H1 (cell line): ENCODE results near the gene MCM9. TPM values are rescaled to one million over a fixed set of nuclear protein-coding genes. Genes with fewer than 3 reads are reported as not detected.

Experiments
- CTCF ChIA-PET: fragments of 300-600 bp; sonication (Branson Sonifier 250); formaldehyde crosslinking; loops from one replicate; lab custom pipeline; 2021; ENCODE audit not compliant: partially characterized antibody; lab: Charles Lee
- POLR2A ChIA-PET: fragments of 300-600 bp; sonication (Branson Sonifier 250); formaldehyde crosslinking; loops from one replicate; lab custom pipeline; 2021; ENCODE audit warnings: inconsistent platforms; ENCODE audit not compliant: partially characterized antibody; lab: Charles Lee
- DNase-seq, 2 experiments: peaks; one replicate each; pipeline versions ENCODE4 v3.0.0 to v3.0.0-alpha.2; 2010 to 2022; ENCODE audit warnings: low spot score in 2 of 2, low read depth in 1 of 2, mixed read lengths in 1 of 2
- FAIRE-seq: peaks from 2 replicates; lab custom pipeline; 2011; peaks lifted over from hg19 to GRCh38; lab: Jason Lieb, UNC
- H2AFZ ChIP-seq: 2 replicates; pipeline ENCODE4 v1.8.1; 2012; ENCODE audit warnings: low read length, inconsistent platforms
- H2AK5ac ChIP-seq: 2 replicates; pipeline ENCODE4 v1.6.1; 2013; ENCODE audit warnings: low read depth, low read length
- H2BK120ac ChIP-seq: replicated peaks from 2 replicates; pipeline ENCODE3; 2013; ENCODE audit warnings: low read depth, low read length, inconsistent platforms
- H2BK12ac ChIP-seq: 2 replicates; pipeline ENCODE4 v1.6.1; 2013; ENCODE audit warnings: low read depth, low read length
- H2BK15ac ChIP-seq: 2 replicates; pipeline ENCODE4 v1.6.1; 2013; ENCODE audit warnings: low read length
- H2BK20ac ChIP-seq: 2 replicates; pipeline ENCODE4 v1.6.1; 2013; ENCODE audit warnings: low read length
- H2BK5ac ChIP-seq: 2 replicates; pipeline ENCODE4 v1.6.1; 2013; ENCODE audit warnings: low read depth, low read length
- H3K14ac ChIP-seq: 2 replicates; pipeline ENCODE4 v1.6.1; 2013; ENCODE audit warnings: inconsistent platforms; ENCODE audit not compliant: insufficient read length
- H3K18ac ChIP-seq: 2 replicates; pipeline ENCODE4 v1.6.1; 2013; ENCODE audit warnings: low read length; ENCODE audit errors: extremely low read depth
- H3K23ac ChIP-seq: 2 replicates; pipeline ENCODE4 v1.6.1; 2013; ENCODE audit warnings: inconsistent platforms; ENCODE audit not compliant: insufficient read length
- H3K23me2 ChIP-seq: 2 replicates; pipeline ENCODE4 v1.6.1; 2013; ENCODE audit warnings: low read depth, low read length
- H3K27ac ChIP-seq: 2 replicates; pipeline ENCODE4 v1.6.1; 2011; ENCODE audit warnings: low read depth, low read length, inconsistent platforms
- H3K27me3 ChIP-seq, 4 experiments: replicated peaks in 1 of 4; 1 replicate in 1 of 4; 2 replicates in 3 of 4; pipeline versions ENCODE4 v1.6.1 to v1.8.1; 2011 to 2013; ENCODE audit warnings: low read length in 3 of 4, mild to moderate bottlenecking in 3 of 4, inconsistent platforms in 2 of 4, mixed read lengths in 2 of 4, moderate library complexity in 1 of 4; ENCODE audit not compliant: control insufficient read depth in 3 of 4, insufficient read depth in 3 of 4; ENCODE audit errors: extremely low read depth in 1 of 4
- H3K36me3 ChIP-seq, 4 experiments: 2 replicates each; pipeline versions ENCODE4 v1.6.1 to v1.8.1; 2011 to 2013; ENCODE audit warnings: mild to moderate bottlenecking in 4 of 4, low read length in 3 of 4, moderate library complexity in 2 of 4, control low read depth in 1 of 4, inconsistent platforms in 1 of 4; ENCODE audit not compliant: insufficient read depth in 4 of 4, control insufficient read depth in 2 of 4
- H3K4ac ChIP-seq: replicated peaks from 2 replicates; pipeline ENCODE3; 2013; ENCODE audit warnings: low read length, low read depth, mixed read lengths, inconsistent platforms; ENCODE audit not compliant: insufficient read length
- H3K4me1 ChIP-seq, 4 experiments: replicated peaks in 1 of 4; 1 replicate in 1 of 4; 2 replicates in 3 of 4; pipeline versions ENCODE4 v1.6.1 to v1.8.1; 2011 to 2013; ENCODE audit warnings: low read length in 3 of 4, inconsistent platforms in 2 of 4, mixed read lengths in 1 of 4; ENCODE audit not compliant: insufficient read depth in 4 of 4, control insufficient read depth in 3 of 4
- H3K4me2 ChIP-seq, 2 experiments: 2 replicates each; pipeline versions ENCODE4 v1.6.1 to v1.8.1; 2011 to 2013; ENCODE audit warnings: low read depth in 2 of 2, low read length in 2 of 2, control low read depth in 1 of 2, inconsistent platforms in 1 of 2, mild to moderate bottlenecking in 1 of 2; ENCODE audit not compliant: insufficient read depth in 1 of 2
- H3K4me3 ChIP-seq, 4 experiments: fragments of 200-600, 300-600 bp in 1 of 4; sonication (generic), shearing (Covaris generic), sonication (Bioruptor Twin) in 1 of 4; 2 replicates each; pipeline versions ENCODE4 v1.5.1 to v1.8.1; 2011 to 2016; ENCODE audit warnings: low read length in 4 of 4, low read depth in 3 of 4, control low read depth in 2 of 4, inconsistent platforms in 2 of 4, mild to moderate bottlenecking in 2 of 4, mixed read lengths in 1 of 4, moderate library complexity in 1 of 4; ENCODE audit not compliant: insufficient read depth in 2 of 4; ENCODE audit errors: extremely low read depth in 1 of 4
- H3K56ac ChIP-seq: replicated peaks from 2 replicates; pipeline ENCODE3; 2013; ENCODE audit warnings: low read depth, mild to moderate bottlenecking, mixed read lengths, low read length, inconsistent platforms; ENCODE audit not compliant: insufficient read length
- H3K79me1 ChIP-seq: 2 replicates; pipeline ENCODE4 v1.6.1; 2013; ENCODE audit warnings: low read depth, low read length, control low read depth
- H3K79me2 ChIP-seq, 2 experiments: 2 replicates each; pipeline versions ENCODE4 v1.6.1 to v1.8.1; 2012 to 2013; ENCODE audit warnings: low read length in 2 of 2, mild to moderate bottlenecking in 2 of 2, inconsistent platforms in 1 of 2; ENCODE audit not compliant: insufficient read depth in 2 of 2, control insufficient read depth in 1 of 2
- H3K9ac ChIP-seq, 4 experiments: replicated peaks in 1 of 4; 1 replicate in 1 of 4; 2 replicates in 3 of 4; pipeline versions ENCODE4 v1.6.1 to v1.8.1; 2011 to 2013; ENCODE audit warnings: low read depth in 3 of 4, low read length in 3 of 4, control low read depth in 2 of 4, mild to moderate bottlenecking in 2 of 4, moderate library complexity in 2 of 4, inconsistent platforms in 1 of 4; ENCODE audit errors: extremely low read depth in 1 of 4
- H3K9me3 ChIP-seq, 2 experiments: 2 replicates each; pipeline versions ENCODE4 v1.6.1 to v1.8.1; 2012 to 2013; ENCODE audit warnings: mild to moderate bottlenecking in 2 of 2, moderate library complexity in 2 of 2, control low read depth in 1 of 2, inconsistent platforms in 1 of 2, low read depth in 1 of 2, low read length in 1 of 2, mixed read lengths in 1 of 2; ENCODE audit not compliant: insufficient read depth in 2 of 2
- H4K20me1 ChIP-seq, 2 experiments: replicated peaks in 1 of 2; 2 replicates each; pipeline versions ENCODE3 to v1.8.1; 2011 to 2013; ENCODE audit warnings: inconsistent platforms in 2 of 2, low read length in 2 of 2, mild to moderate bottlenecking in 1 of 2; ENCODE audit not compliant: insufficient read depth in 2 of 2, control insufficient read depth in 1 of 2
- H4K5ac ChIP-seq: 2 replicates; pipeline ENCODE4 v1.6.1; 2013; ENCODE audit warnings: low read length, low read depth, mixed read lengths, inconsistent platforms; ENCODE audit not compliant: insufficient read length
- H4K8ac ChIP-seq: 2 replicates; pipeline ENCODE4 v1.8.0; 2013; ENCODE audit warnings: mild to moderate bottlenecking, moderate library complexity, low read length, inconsistent platforms; ENCODE audit not compliant: insufficient read depth; ENCODE audit errors: extremely low read depth
- H4K91ac ChIP-seq: replicated peaks from 2 replicates; pipeline ENCODE3; 2013; ENCODE audit warnings: low read length, mixed read lengths, inconsistent platforms; ENCODE audit not compliant: insufficient read length
- ASH2L ChIP-seq: fragments of 200-600, 300-600 bp; sonication (generic); IDR thresholded peaks from one replicate; pipeline ENCODE4 v1.7.1; 2017; ENCODE audit warnings: low read length
- CBX5 ChIP-seq: fragments of 300-800, 300-1000 bp; sonication (generic); IDR thresholded peaks from 2 replicates; pipeline ENCODE4 v1.7.1; 2016; ENCODE audit warnings: antibody characterized with exemption, low read length, low read depth
- CHD1 ChIP-seq: IDR thresholded peaks from 2 replicates; pipeline ENCODE4 v1.6.1; 2012; ENCODE audit warnings: low read depth, low read length, improper control_type of control experiment
- JUND ChIP-seq: IDR thresholded peaks from 2 replicates; pipeline ENCODE4 v1.6.1; 2011; ENCODE audit warnings: mild to moderate bottlenecking, improper control_type of control experiment, low read length
- KDM4A ChIP-seq: IDR thresholded peaks from one replicate; pipeline ENCODE4 v1.7.1; 2012; ENCODE audit warnings: low read depth, mild to moderate bottlenecking, moderate library complexity, low read length, inconsistent platforms; ENCODE audit not compliant: severe bottlenecking
- POLR2A ChIP-seq, 2 experiments: IDR thresholded peaks; 1 replicate in 1 of 2; 2 replicates in 1 of 2; pipeline ENCODE4 v1.6.1; 2011; ENCODE audit warnings: low read depth in 2 of 2, low read length in 2 of 2, mild to moderate bottlenecking in 2 of 2; ENCODE audit errors: control extremely low read depth in 1 of 2
- RAD21 ChIP-seq, 2 experiments: IDR thresholded peaks in 1 of 2; conservative IDR thresholded peaks in 1 of 2; 2 replicates each; pipeline ENCODE4 v1.6.1; 2011; ENCODE audit warnings: low read depth in 2 of 2, low read length in 2 of 2, improper control_type of control experiment in 1 of 2, inconsistent platforms in 1 of 2, mild to moderate bottlenecking in 1 of 2, moderate library complexity in 1 of 2
- RNF2 ChIP-seq: fragments of 200-900, 300-1000 bp; sonication (generic); IDR thresholded peaks from 2 replicates; pipeline ENCODE4 v1.7.1; 2016; ENCODE audit warnings: borderline replicate concordance, low read depth, mild to moderate bottlenecking, antibody characterized with exemption, low read length; ENCODE audit not compliant: poor library complexity, severe bottlenecking; ENCODE audit errors: missing control alignments
- SP4 ChIP-seq: IDR thresholded peaks from 2 replicates; pipeline ENCODE4 v1.6.1; 2012; ENCODE audit warnings: low read length, inconsistent platforms
- WGBS, 2 experiments: shearing (Covaris generic) in 1 of 2; methylation state at CpG; one replicate each; pipeline versions ENCODE4 v1.1.6 to v1.1.7; 2013 to 2015; ENCODE audit warnings: low lambda C conversion rate in 2 of 2, mixed read lengths in 2 of 2, inconsistent platforms in 1 of 2, low coverage in 1 of 2, missing lambda C conversion rate in 1 of 2; ENCODE audit not compliant: insufficient replicate concordance in 2 of 2, insufficient coverage in 1 of 2, insufficient read length in 1 of 2; ENCODE audit errors: extremely low coverage in 1 of 2, missing lambda C conversion rate in 1 of 2; 5-methylcytosine and 5-hydroxymethylcytosine counted together
- polyA plus RNA-seq, 7 experiments: library from polyadenylated mRNA; depleted of rRNA in 3 of 7; stranded (reverse) in 5 of 7; unstranded in 2 of 7; fragments of >200 nt in 5 of 7; fragments of 200-250 nt in 2 of 7; gene quantifications; 1 replicate in 5 of 7; 2 replicates in 1 of 7; 4 replicates in 1 of 7; pipeline versions ENCODE4 v1.2.1 to v1.2.3, GENCODE V29; 2011 to 2013; ENCODE audit warnings: missing spikeins in 2 of 7, mixed read lengths in 2 of 7
- total RNA-seq: library from RNA; stranded (reverse); fragmentation: NEBNext Ultra II Directional; extraction: Animal tissue kit (Norgen Biotek cat#: 25700); gene quantifications from 2 replicates; pipeline ENCODE4 v1.2.1, GENCODE V29; 2021
- TF ChIP-seq, protein P1 (sequence below): IDR thresholded peaks from 2 replicates; pipeline ENCODE4 v1.6.1; 2012; ENCODE audit warnings: inconsistent platforms
- TF ChIP-seq, protein P2 (sequence below): IDR thresholded peaks from 2 replicates; pipeline ENCODE4 v1.6.1; 2011; ENCODE audit warnings: low read depth, mild to moderate bottlenecking, low read length; ENCODE audit not compliant: insufficient read depth

MCM9 gene
- total and polyA plus RNA-seq, 2 of the 8 experiments (the other 6 are each of a cell fraction or from before 2014, with no cell fraction given): 3.7 to 11.4 TPM

- TF ChIP-seq RNF2 (no peak), JUND (no peak), RAD21 (IDR thresholded peaks at IDR 0.05 in 1 of 2, conservative IDR thresholded peaks at IDR 0.05 in 1 of 2; ENCODE audit: low read depth in 2 of 2, low read length in 2 of 2) (no peak), ASH2L (no peak), POLR2A (IDR thresholded peaks at IDR 0.05; ENCODE audit: control extremely low read depth in 1 of 2, low read depth in 2 of 2, low read length in 2 of 2) (no peak), SP4 (no peak), CHD1 (no peak), KDM4A (no peak), CBX5 (no peak)
- TF ChIP-seq, protein P1, sequence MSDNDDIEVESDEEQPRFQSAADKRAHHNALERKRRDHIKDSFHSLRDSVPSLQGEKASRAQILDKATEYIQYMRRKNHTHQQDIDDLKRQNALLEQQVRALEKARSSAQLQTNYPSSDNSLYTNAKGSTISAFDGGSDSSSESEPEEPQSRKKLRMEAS: no peak
- TF ChIP-seq, protein P2, sequence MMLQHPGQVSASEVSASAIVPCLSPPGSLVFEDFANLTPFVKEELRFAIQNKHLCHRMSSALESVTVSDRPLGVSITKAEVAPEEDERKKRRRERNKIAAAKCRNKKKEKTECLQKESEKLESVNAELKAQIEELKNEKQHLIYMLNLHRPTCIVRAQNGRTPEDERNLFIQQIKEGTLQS: no peak
- Histone ChIP-seq H2BK15ac (no peak overlapping the region), H3K18ac (no peak overlapping the region), H2BK12ac (no peak overlapping the region), H2BK20ac (no peak overlapping the region), H3K79me1 (no peaks in the 10 kb centered on the region), H3K9me3 (no peaks in the 10 kb centered on the region), H3K14ac (no peak overlapping the region), H3K36me3 (no peaks in the 10 kb centered on the region), H4K8ac (no peak overlapping the region), H4K5ac (no peak overlapping the region), H3K56ac (no peak overlapping the region), H2AFZ (no peak overlapping the region), H3K4ac (no peak overlapping the region), H3K23me2 (no peaks in the 10 kb centered on the region), H2AK5ac (no peak overlapping the region), H3K79me2 (no peaks in the 10 kb centered on the region), H2BK120ac (no peak overlapping the region), H3K4me2 (no peak overlapping the region), H3K23ac (no peak overlapping the region), H3K9ac (no peak overlapping the region), H4K91ac (no peak overlapping the region), H3K4me1 (peaks cover 0 to 5% (median 0%) of the 10 kb centered on the region in 4 experiments; a peak in 3 of 7 replicates), H2BK5ac (no peak overlapping the region), H3K27ac (no peak overlapping the region), H4K20me1 (no peaks in the 10 kb centered on the region), H3K27me3 (no peaks in the 10 kb centered on the region), H3K4me3 (no peak overlapping the region)
- whole genome bisulfite sequencing, 2 experiments: 82% methylated on average over 5 of the region's 5 CpGs; no CpG with 5 or more reads in 1 of the 2 experiments
- POLR2A ChIA-PET: no interaction called here
- CTCF ChIA-PET: interaction anchor here (0.7 to 2.4 kb wide), 7 partner anchors 10 to 215 kb away, joined by 3 to 13 read pairs (median 6); no protein-coding TSS in a partner anchor
- DNase-seq (no peak), FAIRE-seq (no peak)
Observed at GRCh38 chr6:118780668-118781067, 154.3 kb downstream of the MCM9 start.
